ENCODE data around the gene ASZ1.

DNA sequence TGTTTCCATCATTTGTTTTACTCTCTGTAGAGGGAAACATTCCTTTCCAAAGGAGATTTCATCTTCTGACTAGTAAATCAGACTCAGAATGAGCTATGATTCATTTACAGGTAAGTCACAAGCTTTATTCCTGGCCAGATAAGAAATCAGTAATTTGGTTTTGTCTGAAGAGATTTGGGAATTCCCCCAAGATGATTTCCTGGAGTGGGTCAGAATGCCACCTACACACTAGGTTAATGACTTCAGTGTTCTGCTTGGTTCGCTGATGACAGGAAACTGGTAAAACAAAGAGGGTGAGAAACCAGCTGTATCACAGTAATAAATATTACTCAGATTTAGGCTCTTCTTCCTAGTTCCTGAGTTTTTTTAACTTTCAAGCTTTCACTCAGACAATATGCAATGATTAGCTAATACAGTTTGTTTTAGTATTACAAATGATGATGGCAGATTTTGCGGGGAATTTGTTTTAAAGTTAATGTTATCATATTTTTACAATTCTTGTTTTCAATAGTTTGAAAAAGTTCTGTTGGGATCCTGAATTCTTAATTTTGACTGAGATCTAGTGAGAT lies 8.3 kb upstream of the ASZ1 start:
- TF ChIP-seq POLR2AphosphoS5 (IDR thresholded peaks at IDR 0.05; ENCODE audit: low read depth, low read length) (no peak), POLR2A (IDR thresholded peaks at IDR 0.05; ENCODE audit: low read depth, low read length) (no peak)
